Placental pericyte (primary cell): ENCODE measurements around the gene GAGE2A. TPM values are rescaled to one million over a fixed set of nuclear protein-coding genes. Genes with fewer than 3 reads are reported as not detected.

Source experiments
- total RNA-seq: library from RNA; depleted of rRNA; stranded (reverse); fragments of >200 nt; gene quantifications from 2 replicates; pipeline ENCODE4 v1.2.3, GENCODE V29; 2012

GAGE2A gene
- not detected in 2 replicates for total RNA-seq

DNA sequence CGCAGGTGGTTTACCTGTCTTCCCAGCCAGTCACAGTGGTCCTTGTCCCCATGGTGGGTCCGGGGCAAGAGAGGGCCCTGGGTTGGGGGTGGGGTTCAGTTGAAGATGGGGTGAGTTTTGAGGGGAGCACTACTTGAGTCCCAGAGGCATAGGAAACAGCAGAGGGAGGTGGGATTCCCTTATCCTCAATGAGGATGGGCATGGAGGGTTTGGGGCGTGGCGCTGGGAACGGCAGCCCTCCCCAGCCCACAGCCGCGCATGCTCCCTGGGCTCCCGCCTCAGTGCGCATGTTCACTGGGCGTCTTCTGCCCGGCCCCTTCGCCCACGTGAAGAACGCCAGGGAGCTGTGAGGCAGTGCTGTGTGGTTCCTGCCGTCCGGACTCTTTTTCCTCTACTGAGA lies at the start of gene GAGE2A:
TSS of gene GAGE2A (plus strand) at position 301 of the 400 bp plus-strand sequence. CDS start 1,155 bp downstream, outside the sequence.

DNA sequence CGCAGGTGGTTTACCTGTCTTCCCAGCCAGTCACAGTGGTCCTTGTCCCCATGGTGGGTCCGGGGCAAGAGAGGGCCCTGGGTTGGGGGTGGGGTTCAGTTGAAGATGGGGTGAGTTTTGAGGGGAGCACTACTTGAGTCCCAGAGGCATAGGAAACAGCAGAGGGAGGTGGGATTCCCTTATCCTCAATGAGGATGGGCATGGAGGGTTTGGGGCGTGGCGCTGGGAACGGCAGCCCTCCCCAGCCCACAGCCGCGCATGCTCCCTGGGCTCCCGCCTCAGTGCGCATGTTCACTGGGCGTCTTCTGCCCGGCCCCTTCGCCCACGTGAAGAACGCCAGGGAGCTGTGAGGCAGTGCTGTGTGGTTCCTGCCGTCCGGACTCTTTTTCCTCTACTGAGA lies 47.9 kb upstream of the GAGE2A start, which contains the start of gene GAGE12D:
TSS of gene GAGE12D (plus strand) at position 301 of the 400 bp plus-strand sequence. CDS start 1,155 bp downstream, outside the sequence.

GRCh38 chrX:49550989-49551388 lies 38.3 kb upstream of the GAGE2A start, which contains the start of gene GAGE12E:
Gene GAGE12E (plus strand): TSS chrX:49551289. CDS start chrX:49552444, 1,155 bp downstream.

DNA sequence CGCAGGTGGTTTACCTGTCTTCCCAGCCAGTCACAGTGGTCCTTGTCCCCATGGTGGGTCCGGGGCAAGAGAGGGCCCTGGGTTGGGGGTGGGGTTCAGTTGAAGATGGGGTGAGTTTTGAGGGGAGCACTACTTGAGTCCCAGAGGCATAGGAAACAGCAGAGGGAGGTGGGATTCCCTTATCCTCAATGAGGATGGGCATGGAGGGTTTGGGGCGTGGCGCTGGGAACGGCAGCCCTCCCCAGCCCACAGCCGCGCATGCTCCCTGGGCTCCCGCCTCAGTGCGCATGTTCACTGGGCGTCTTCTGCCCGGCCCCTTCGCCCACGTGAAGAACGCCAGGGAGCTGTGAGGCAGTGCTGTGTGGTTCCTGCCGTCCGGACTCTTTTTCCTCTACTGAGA lies 28.8 kb upstream of the GAGE2A start, which contains the start of gene GAGE12F:
TSS of gene GAGE12F (plus strand) at position 301 of the 400 bp plus-strand sequence. CDS start 1,155 bp downstream, outside the sequence.

GRCh38 chrX:49570100-49570499 lies 19.2 kb upstream of the GAGE2A start, which contains the start of gene GAGE12G:
Gene GAGE12G (plus strand): TSS chrX:49570400. CDS start chrX:49571555, 1,155 bp downstream.

DNA sequence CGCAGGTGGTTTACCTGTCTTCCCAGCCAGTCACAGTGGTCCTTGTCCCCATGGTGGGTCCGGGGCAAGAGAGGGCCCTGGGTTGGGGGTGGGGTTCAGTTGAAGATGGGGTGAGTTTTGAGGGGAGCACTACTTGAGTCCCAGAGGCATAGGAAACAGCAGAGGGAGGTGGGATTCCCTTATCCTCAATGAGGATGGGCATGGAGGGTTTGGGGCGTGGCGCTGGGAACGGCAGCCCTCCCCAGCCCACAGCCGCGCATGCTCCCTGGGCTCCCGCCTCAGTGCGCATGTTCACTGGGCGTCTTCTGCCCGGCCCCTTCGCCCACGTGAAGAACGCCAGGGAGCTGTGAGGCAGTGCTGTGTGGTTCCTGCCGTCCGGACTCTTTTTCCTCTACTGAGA lies 9.6 kb upstream of the GAGE2A start, which contains the start of gene GAGE12H:
TSS of gene GAGE12H (plus strand) at position 301 of the 400 bp plus-strand sequence. CDS start 1,155 bp downstream, outside the sequence.

GRCh38 chrX:49598720-49599119 lies 9.4 kb downstream of the GAGE2A start, which contains the start of gene GAGE1:
Gene GAGE1 (plus strand): TSS chrX:49599020. CDS start chrX:49600175, 1,155 bp downstream.

Other genes with a start within 250 kb of the GAGE2A start
- gene GAGE12C, start 57.3 kb upstream of the GAGE2A start, total RNA-seq, result not detected in 2 replicates
- not detected in 2 replicates for gene GAGE12D, start 47.8 kb upstream of the GAGE2A start, total RNA-seq
- not detected in 2 replicates for gene GAGE12E, start 38.2 kb upstream of the GAGE2A start, total RNA-seq
- not detected in 2 replicates for gene GAGE12F, start 28.7 kb upstream of the GAGE2A start, total RNA-seq
- not detected in 2 replicates for gene GAGE12G, start 19.1 kb upstream of the GAGE2A start, total RNA-seq
- gene GAGE12H, start 9.5 kb upstream of the GAGE2A start, total RNA-seq, result not detected in 2 replicates
- gene GAGE1, start 9.5 kb downstream of the GAGE2A start, total RNA-seq, result not detected in 2 replicates
- not detected in 2 replicates for gene PAGE1, start 106.5 kb downstream of the GAGE2A start, total RNA-seq
- gene PAGE4, start 239.8 kb downstream of the GAGE2A start, total RNA-seq, result not detected in 2 replicates